Endothelial cell of umbilical vein (primary cell): ENCODE data around the gene NEDD4L.

Experiments
- EZH2 ChIP-seq: IDR thresholded peaks from 2 replicates; pipeline ENCODE4 v1.6.1; 2012; ENCODE audit warnings: borderline replicate concordance, low read depth, mild to moderate bottlenecking, moderate library complexity, low read length, inconsistent platforms; ENCODE audit not compliant: severe bottlenecking
- FOS ChIP-seq: IDR thresholded peaks from 2 replicates; pipeline ENCODE4 v1.6.1; 2011; ENCODE audit warnings: mild to moderate bottlenecking, low read length, moderate library complexity, borderline replicate concordance; ENCODE audit not compliant: insufficient read depth
- GATA2 ChIP-seq: IDR thresholded peaks from 2 replicates; pipeline ENCODE4 v1.7.0; 2011; ENCODE audit warnings: low read depth, mild to moderate bottlenecking, moderate library complexity, mixed read lengths, low read length; ENCODE audit not compliant: insufficient read length, insufficient read depth
- TF ChIP-seq, protein P1 (sequence below), 2 donors: IDR thresholded peaks; 1 replicate in 1 of 2; 2 replicates in 1 of 2; pipeline ENCODE4 v1.5.1; 2011; ENCODE audit warnings: low read length in 2 of 2, mild to moderate bottlenecking in 2 of 2, moderate library complexity in 2 of 2, control low read depth in 1 of 2, inconsistent platforms in 1 of 2, low read depth in 1 of 2; ENCODE audit not compliant: insufficient read depth in 1 of 2; ENCODE audit errors: extremely low read depth in 1 of 2

DNA sequence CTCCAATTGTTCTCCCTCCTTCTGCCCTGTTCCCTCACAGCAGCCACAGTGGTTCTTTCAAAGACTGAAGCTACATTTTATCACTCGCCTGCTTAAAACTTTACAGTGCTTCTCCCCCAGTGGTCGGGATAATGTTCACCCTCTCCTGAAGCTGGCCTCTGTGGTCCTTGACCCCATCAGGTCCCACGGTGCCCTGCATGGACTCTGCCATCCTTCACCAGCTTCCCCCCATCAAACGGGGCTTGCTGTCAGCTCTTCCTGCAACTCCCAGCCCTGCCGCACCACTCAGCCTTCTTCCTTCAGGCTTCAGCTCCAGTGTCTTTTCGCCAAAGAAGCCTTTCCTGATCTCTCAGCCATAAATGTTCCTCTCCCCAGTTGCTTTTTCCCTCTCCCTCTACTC, 118.1 kb downstream of the NEDD4L start:
- TF ChIP-seq, protein P1, sequence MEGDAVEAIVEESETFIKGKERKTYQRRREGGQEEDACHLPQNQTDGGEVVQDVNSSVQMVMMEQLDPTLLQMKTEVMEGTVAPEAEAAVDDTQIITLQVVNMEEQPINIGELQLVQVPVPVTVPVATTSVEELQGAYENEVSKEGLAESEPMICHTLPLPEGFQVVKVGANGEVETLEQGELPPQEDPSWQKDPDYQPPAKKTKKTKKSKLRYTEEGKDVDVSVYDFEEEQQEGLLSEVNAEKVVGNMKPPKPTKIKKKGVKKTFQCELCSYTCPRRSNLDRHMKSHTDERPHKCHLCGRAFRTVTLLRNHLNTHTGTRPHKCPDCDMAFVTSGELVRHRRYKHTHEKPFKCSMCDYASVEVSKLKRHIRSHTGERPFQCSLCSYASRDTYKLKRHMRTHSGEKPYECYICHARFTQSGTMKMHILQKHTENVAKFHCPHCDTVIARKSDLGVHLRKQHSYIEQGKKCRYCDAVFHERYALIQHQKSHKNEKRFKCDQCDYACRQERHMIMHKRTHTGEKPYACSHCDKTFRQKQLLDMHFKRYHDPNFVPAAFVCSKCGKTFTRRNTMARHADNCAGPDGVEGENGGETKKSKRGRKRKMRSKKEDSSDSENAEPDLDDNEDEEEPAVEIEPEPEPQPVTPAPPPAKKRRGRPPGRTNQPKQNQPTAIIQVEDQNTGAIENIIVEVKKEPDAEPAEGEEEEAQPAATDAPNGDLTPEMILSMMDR (IDR thresholded peaks at IDR 0.05; ENCODE audit: extremely low read depth in 1 of 2, insufficient read depth in 1 of 2, low read depth in 1 of 2, low read length in 2 of 2), result no peak
- no peak for TF ChIP-seq EZH2
- no peak for TF ChIP-seq FOS
- no peak for TF ChIP-seq GATA2
